AG09309 (cell line): ENCODE measurements around the gene ITGA2.

Experiments
- DNase-seq: peaks from one replicate; pipeline ENCODE4 v3.0.0-alpha.2; 2010; ENCODE audit warnings: low read depth
- H3K4me3 ChIP-seq: 2 replicates; pipeline ENCODE4 v1.5.1; 2011; ENCODE audit warnings: mild to moderate bottlenecking, low read depth, low read length, moderate library complexity; ENCODE audit not compliant: control insufficient read depth
- CTCF ChIP-seq: IDR thresholded peaks from 2 replicates; pipeline ENCODE4 v1.5.1; 2011; ENCODE audit warnings: mild to moderate bottlenecking, low read depth, low read length, inconsistent platforms; ENCODE audit not compliant: insufficient read depth, control insufficient read depth; ENCODE audit errors: missing control alignments

ITGA2 gene

GRCh38 chr5:52996979-52997378 lies 7.8 kb downstream of the ITGA2 start:
- H3K4me3 ChIP-seq, result no peak overlapping the region
- no peak for DNase-seq
- TF ChIP-seq CTCF, result no peak

GRCh38 chr5:52997424-52997823 lies 8.3 kb downstream of the ITGA2 start:
- TF ChIP-seq CTCF, result no peak
- H3K4me3 ChIP-seq, result no peak overlapping the region
- DNase-seq, result no peak

- TF ChIP-seq CTCF, result no peak
- DNase-seq, result no peak
- H3K4me3 ChIP-seq, result no peak overlapping the region
These were observed 9.6 kb downstream of the ITGA2 start for GRCh38 chr5:52998552-52999313.

GRCh38 chr5:52999344-52999949 lies 10.3 kb downstream of the ITGA2 start:
- DNase-seq, result no peak

GRCh38 chr5:53001541-53001940 lies 12.4 kb downstream of the ITGA2 start:
- H3K4me3 ChIP-seq, result no peak overlapping the region
- TF ChIP-seq CTCF, result no peak
- no peak for DNase-seq

More at GRCh38 chr5:52999344-52999949, 10.3 kb downstream of the ITGA2 start:
- TF ChIP-seq CTCF, result no peak
- no peak overlapping the region for H3K4me3 ChIP-seq

GRCh38 chr5:53002491-53002890 lies 13.3 kb downstream of the ITGA2 start:
- TF ChIP-seq CTCF, result no peak
- H3K4me3 ChIP-seq, result no peak overlapping the region
- no peak for DNase-seq

GRCh38 chr5:53003144-53003543 lies 14.0 kb downstream of the ITGA2 start:
- no peak overlapping the region for H3K4me3 ChIP-seq
- DNase-seq, result no peak
- TF ChIP-seq CTCF, result no peak
